Sciatic nerve (tissue), 2 donors: Measurements from ENCODE around the gene MAN1C1. TPM values are rescaled to one million over a fixed set of nuclear protein-coding genes. Genes with fewer than 3 reads are reported as not detected.

Experiments
- ATAC-seq: fragments of 200-7000 bp; cut with Tn5 transposase; one replicate; pipeline ENCODE4 v1.9.1; 2020; ENCODE audit warnings: mild to moderate bottlenecking, moderate library complexity
- DNase-seq: peaks from one replicate; pipeline ENCODE4 v3.0.0-alpha.2; 2020; ENCODE audit warnings: low spot score
- intact Hi-C: fragments of 100-400 bp; cut with DNase I; formaldehyde crosslinking; loops from one replicate; pipeline ENCODE4 v1.14.2; 2022
- total RNA-seq: library from RNA; stranded (reverse); fragmentation: NEBNext Ultra II Directional; extraction: Animal tissue kit (Norgen Biotek cat#: 25700); gene quantifications from one replicate; pipeline ENCODE4 v1.2.1, GENCODE V29; 2021
- donor health status: DM: no; HTN: no; CAD: no.
- donor health status: DM: no; HTN: no; CAD: no.

MAN1C1 gene
- total RNA-seq, 1 donor from 2014 or later = 29.4 TPM

DNA sequence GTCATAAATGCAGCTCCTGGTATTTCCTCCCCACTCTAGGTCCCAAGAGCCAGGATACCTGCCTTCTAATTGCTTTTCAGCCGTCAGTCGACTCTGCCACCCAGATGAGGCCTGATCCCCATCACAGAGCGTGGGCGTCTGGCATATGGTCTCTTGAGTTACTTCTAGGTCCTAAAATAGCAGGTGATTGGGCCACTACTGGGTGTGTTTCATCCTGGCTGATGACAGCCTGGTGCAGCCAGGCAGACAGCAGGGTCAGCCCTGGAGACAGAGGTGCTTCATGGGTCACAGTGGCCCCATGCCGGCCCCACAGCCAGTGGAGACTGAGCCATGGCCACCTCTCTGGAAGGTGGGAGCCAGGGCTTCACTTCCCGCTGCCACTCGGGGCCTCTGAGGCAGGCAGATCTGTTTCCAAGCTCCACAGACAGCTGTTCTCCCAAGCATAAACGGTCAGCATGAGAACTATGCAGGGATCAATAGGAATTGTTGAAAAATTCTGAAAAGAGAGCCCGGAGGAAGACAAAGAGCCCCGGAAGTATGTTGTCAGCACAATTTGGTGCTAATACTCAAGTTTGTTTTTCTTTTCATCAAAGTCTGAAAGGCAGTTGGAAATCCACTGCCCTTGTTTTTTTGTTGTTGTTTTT, 83.0 kb downstream of the MAN1C1 start:
- intact Hi-C loops = no loop called here
- DNase-seq = no peak
- no peak for ATAC-seq

DNA sequence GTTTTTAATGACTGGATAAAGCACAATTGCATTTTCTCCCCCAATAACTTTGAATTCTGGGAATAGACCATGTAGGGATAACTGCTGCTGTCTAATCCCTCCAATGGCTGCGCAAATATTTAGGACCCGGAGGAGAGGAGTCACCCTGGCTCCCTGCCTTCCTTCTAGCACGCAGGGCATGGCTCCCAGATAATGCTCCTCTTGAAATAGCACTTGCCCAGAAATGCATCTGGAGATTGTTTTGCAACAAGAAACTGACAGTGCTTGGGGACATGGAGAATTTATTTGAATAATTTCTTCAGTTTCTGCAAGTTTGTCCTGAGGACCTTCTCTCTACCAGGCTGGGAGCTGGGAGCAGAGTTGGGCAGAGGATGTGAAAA, 83.5 kb downstream of the MAN1C1 start:
- DNase-seq (no peak), ATAC-seq (peak; percentile 72)
- intact Hi-C loops = no loop called here

DNA sequence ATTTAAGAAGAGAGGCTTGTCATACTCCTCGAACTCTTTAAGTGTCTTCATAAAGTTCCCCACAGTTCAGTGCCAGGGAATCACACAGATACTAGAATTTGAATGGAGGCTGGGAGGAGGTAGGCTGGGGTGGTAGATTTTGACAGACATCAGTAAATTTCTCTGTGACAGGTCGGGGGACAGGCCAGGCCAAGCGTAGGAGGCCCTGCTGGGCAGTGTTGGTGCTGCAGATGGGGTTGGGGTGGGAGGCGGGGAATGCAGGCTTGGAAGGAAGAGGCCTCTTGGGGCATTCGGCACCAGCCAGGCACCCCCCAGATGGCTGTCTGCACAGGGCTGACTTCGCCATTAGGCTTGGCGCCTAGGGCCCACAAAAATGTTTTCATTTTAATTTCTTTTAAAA, 84.0 kb downstream of the MAN1C1 start:
- ATAC-seq (no peak), DNase-seq (no peak)
- intact Hi-C loops = no loop called here

DNA sequence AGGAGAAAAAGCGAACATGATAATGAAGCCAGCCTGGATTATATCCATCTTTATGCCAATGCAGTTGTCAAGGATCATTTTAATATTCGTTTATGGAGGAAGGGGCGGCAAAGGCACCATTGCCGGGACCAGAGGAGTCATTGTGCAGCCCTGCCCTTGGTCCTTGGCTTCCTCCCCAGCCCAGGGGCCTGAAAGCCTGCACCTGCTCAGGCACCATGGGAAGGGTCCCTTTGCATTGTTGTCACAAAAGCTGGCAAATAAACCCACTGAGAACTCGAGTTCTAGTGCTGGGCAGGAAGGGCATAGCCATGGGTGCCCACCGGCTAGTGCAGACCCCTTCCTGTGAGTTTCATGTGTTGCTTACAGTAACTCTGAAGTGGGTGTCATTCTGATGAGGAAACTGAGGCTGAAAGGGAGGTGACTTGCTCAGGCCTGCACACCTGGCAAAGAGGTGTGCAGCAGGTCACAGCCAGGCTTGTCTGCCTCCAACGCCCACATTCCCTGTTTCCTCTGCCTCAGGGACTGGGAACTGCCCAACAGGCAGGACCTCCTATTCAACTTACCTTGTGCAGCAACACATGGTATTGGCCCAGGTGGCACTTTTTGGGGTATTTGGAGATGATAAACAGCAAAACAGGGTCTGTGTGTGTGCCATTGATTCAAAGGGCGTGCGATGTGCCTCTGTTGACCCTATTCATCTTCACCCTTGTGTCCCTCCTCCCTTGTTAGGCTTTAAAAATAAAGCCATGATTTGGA, 84.6 kb downstream of the MAN1C1 start:
- DNase-seq (no peak), ATAC-seq (no peak)
- intact Hi-C loops = no loop called here

DNA sequence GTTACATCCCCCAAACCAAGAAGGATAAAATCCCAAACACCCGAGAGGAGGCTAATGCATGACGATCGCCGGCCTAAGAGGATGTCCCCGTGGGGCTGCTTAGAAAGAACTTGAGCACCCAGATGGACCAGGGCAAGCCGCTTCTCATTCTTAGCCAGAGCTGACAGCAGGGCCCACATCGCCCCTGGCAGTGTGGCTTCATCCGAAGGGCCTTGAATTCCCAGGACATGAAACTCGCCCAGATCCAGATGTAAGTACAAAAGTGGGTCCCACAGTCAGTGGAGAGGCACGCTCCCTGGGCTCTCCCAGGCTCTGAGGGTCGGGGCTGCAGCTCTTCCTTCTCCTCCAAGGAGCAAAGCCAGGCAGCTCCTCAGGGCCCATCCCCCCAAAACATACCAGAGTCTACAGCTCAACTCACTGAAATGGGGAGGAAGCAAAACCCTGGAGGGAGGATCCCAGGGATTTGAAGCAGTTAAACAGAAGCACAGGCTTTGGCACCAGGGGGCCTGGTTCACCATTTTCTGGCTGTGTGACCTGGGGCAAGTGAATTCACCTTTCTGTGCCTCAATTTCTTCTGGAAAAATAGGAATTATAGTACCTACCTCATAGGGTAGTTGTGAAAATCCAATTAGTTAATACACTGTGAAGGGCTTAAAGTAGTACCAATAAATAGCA, 85.6 kb downstream of the MAN1C1 start:
- DNase-seq (no peak), ATAC-seq (no peak)
- intact Hi-C loops = no loop called here

DNA sequence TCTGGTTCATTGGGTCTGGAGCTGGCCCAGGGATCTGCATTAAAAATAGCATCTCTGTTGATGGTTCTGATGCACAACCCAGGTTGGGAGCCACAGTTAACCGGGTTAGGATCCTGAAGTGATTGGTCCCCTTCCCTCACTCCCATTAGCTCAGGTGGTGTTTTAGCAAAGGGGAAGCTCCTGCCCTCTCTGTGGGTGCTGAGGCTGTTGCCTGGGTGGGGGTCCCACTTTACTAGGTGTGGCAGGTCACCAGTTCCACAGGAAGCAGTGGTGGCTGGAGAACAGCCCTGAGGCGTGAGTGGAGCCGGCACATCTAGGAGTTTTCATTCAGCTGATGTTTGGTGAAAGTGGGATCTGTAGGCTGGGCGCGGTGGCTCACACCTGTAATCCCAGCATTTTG, 86.5 kb downstream of the MAN1C1 start:
- no peak for ATAC-seq
- no peak for DNase-seq
- intact Hi-C loops = no loop called here

DNA sequence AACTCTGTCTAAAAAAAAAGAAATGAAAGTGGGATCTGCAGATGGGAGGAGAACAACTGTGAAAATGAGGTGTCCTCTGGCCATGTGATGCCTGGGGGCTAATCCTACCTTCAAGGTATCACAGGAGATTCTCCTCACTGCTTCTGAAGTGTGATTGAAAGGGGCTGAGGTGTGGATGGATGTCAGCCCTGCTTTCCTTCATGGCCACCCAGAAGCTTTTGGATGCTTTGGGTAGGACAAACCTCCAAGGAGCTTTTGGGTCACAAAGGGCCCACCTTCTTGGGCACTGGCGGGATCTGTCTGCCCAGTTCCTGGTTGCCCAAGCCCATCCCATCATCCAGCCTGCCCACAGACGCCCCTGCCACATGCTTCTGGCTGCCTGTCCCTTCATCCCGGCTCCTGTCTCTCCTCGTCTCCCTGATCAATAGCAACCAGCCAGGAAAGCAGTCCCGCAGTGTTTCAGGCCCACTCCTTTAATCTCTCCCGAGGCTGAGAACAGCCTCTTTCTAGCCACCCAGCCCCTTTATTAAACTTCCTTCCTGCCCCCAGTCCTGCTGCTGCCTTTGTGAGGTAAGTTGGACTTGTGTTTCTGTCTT, 87.2 kb downstream of the MAN1C1 start:
- ATAC-seq (no peak), DNase-seq (no peak)
- intact Hi-C loops = no loop called here

DNA sequence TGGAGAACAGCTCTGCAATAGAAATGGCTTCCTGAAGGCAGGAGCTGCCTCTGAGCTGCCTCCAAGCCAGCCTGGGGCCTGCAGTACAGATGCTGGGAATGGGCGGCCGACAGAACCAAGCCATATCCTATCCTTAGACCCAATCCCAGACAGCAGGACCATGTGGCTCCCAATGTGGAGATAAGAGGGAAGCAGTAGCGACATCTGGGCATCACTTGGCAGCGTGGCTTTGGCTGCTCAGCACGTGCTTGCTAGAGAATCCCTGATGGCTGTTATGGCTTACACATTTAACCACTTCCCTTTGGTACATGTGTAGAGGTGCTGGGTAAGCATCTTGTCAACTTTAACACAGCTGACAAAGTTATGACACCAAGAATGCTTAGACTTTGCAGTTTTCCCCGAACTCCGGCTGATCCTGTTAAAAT, 87.7 kb downstream of the MAN1C1 start:
- intact Hi-C loops = no loop called here
- DNase-seq = no peak
- ATAC-seq = peak; percentile 60

DNA sequence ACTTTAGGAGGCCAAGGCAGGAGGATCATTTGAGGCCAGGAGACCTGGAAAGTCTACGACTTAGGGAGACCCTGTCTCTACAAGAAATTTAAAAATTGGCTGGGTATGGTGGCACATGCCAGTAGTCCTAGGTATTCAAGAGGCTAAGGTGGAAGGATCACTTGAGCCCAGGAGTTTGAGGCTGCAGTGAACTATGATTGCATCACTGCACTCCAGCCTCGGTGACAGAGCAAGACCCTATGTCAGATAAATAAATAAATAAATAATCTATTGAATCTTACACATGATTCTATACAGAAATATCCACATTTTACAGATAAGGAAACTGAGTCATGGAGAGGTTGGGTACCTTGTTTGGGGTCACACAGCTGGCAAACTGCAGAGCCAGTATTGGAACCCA, 89.1 kb downstream of the MAN1C1 start:
- ATAC-seq (no peak), DNase-seq (no peak)
- intact Hi-C loops = no loop called here

DNA sequence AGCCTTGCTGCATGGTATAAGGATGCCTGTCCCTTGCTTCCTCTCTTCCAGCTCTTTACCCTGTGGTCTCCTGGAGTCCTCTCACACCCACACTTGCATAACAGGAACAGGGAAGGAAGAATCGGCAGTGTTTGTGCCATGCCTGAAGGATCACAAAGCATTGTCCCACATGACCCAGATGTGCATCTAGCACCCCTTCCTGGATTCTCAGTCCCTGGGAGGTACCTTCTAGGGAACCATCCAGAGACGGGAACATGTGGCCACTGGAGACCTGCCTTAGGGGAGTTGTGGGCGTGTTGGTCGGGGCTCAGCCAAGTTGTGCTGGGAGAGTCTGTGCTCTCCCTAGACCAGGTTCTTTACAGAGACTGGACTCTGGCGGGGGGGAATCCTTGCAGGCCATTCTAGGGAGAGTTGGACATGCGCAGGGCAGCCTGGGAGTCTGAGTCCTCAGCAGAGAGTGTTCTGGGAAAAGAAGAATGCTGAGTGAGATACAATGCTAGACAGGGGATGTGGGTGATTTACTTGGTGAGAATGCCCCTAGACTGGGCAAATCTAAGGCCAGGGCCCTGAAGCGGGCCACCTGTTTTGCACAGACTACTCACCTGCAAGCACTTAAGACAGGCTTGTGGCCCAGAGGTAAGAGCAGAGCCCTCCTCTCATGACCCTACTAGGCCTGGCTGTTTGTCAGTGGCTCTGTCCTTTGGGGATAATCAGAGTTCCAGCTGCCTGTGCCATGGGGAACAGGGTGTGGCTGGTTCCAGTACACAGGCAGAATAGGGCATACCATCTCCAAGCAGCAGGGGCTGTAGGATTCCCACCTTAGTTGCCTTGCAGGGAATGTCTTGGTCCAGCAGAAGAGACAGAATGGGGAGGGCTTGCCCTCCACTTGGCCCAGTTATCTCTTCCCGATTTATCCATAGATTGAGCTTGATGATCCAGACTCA, 89.8 kb downstream of the MAN1C1 start:
- peak; percentile 55 for ATAC-seq
- DNase-seq = no peak
- intact Hi-C loops = no loop called here

DNA sequence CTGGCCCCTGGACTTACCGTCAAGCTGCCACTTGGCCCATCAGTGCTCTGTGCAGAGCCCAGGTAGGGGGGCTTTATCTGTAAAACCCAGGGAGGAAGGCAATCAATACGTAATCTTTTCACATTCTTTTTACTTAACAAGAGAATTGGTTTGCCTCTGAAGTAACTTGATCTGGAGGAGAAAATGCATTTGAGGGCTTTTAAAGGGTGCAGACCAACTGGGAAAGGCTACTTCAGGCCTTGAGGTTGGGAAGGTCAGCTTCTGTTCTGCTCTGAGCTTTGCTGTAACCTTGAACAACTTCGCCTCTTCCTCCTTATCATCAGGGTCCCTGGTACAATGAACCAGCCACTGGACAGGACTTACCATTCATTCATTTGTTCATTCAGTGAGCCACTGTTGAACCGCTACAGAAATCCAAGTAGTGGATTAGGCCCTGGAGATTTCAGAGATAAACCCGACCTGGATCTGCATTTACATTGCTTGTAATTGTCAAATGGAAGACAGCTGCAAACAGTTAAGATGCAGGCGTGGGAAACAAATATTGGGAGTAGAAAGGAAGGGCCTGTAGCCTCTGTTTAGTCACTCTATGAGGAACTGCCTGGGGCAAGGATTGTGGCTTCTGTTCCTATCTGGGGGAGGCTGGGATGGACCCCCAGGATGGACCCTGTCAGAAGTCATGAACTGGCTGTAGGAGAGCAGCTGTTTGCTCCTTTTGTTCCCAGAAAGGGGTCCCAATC, 90.9 kb downstream of the MAN1C1 start:
- DNase-seq (peak; percentile 14), ATAC-seq (no peak)
- intact Hi-C loops = no loop called here

DNA sequence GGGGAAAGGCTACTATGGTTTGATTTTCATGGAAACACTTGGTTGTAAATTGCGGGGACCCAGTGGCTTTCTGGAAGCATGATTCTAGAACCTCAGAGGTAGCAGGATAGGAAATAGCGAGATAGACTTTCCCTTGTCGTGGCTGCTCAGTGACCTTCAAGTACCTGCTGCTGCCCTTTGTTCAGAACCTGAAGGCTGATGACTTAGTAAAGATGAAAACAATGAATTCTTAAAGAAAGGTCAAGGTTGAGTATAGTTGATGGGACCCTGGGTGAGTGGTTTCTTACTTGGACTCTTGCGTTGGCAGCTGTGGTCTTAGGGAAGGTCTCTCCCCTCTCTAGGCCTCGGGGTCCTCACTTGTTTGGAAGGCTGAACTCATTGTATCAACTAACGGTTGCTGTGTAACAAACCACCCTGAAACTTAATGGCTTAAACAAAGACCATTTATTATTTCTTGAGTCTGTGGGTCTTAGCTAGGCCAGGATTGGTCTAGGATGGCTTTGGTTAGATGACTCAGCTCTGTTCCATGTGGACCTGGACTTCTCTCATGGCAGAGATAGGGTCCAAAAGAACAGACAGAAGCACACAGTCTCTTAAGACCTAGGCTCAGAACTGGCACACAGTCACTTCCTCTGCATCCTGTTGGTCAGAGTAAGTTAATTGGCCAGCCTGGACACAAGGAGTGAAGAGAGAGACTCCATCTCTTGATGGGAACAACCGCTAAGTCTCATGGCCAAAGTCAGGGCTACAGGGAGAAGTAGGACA, 94.2 kb downstream of the MAN1C1 start:
- DNase-seq (peak; percentile 10), ATAC-seq (no peak)
- intact Hi-C loops = no loop called here

DNA sequence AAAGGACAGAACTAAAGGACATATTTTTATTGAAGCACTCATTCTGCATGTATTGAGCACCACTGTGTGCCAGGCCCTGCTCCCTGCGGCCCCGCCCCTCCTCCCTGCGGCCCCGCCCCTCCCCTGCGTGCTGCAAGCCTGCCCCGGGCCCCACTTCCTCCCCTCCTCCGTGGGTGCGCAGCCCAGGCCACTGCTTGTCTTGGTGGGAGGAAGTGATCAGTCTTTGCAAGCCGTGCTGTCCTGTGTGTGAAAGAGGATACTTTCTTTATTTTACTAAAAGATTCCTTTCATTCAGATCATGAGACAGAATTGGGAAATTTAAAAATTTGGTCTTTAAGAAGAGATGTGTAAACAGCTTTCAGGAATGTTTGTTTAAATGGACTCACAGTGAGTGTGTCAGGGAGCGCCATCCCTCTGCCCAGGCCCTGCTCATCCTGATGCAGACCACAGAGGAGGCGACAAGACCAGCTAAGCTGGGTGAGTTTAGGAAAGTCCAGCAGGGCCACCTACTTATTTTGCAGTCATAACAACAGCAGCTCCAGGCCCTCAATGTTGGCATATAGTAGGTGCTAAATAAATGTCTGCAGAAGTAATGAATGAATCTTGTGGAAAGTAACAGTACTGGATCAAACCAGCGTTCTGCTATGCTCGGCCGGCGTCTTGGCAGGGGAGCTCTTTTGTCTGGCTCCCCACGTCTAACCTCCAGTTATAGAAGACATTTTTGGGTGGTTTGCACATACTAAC, 95.1 kb downstream of the MAN1C1 start:
- DNase-seq (peak; percentile 61), ATAC-seq (peak; percentile 63)
- intact Hi-C loops = no loop called here

DNA sequence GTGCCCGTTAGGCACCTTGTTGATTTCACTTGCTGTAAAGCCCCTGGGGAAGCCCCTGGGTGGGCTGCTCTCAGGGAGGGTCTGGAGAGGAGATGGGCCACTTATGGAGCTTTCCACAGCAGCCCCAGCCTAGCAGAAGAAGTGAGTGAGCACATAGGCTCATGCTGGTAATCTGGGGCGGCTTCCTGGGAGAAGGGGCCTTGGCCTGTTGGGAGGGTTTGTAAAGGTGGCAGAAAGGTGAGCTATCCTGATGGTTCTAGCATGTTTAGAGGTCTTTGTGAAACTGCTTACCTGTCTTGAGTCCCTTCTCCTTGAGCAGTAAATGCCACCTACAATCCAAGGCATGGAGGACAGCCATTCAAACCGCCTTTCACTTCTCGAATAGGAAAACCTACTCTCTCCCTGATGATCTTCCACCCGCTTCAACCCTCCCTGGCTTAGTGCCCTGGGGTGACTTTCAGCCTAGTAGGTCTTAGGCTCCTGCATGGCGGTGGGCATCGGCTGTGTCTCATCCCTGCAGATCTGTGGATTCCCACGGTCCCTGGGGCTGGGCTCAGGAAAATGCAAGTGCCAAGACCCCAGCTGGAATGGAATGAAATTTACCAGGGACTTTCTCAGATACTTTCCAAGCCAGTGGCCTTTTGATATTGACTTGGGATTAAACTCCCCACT, 95.8 kb downstream of the MAN1C1 start:
- intact Hi-C loops = no loop called here
- DNase-seq (peak; percentile 53), ATAC-seq (no peak)

DNA sequence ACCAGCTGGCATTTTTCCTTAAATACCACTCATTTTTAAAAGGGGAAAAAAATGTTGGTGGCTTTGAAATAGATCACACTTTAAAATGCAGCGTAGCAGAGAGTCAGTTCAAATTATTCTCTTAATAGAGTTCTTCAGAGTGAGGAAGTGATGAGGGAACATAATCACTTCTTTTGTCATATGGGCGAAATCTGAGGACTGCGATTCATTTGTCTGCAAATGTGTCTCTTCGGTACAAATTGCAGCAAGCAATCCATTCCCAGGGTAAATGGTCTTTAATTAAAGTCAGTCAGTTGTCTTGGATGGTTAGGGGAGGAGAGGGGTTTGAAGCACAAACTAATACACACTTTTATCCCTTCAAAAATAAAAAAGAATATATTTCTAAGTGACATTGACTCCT, 97.4 kb downstream of the MAN1C1 start:
- DNase-seq (no peak), ATAC-seq (no peak)
- intact Hi-C loops = no loop called here

DNA sequence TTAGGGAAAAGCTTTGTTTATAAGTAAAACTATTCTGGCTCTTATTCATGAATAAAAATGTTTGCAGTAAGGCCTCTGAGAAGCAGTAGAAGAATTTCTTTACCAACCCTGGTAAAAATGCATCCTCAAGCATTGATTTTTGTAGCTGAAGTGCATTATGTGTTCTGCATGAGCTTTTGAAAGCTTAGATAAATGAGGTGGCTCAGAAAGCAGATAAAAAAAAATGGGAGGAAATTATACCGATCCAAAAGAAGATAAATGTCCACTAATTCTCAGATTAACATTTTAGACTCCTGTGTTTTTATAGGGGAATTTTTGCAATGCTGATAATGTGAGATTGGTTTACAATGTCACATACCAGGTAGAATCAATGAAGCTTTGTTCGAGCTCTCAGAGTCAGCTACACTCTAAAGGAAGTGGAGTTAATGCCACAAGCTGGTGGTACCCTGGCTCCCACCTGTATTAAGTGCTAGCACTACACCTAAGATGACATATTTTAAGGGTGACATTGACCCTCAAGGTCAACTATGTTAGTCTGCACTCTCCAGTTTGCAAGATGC, 97.9 kb downstream of the MAN1C1 start:
- no peak for DNase-seq
- intact Hi-C loops = no loop called here
- ATAC-seq = no peak
